Measurements from ENCODE around the gene CPB2.

DNA sequence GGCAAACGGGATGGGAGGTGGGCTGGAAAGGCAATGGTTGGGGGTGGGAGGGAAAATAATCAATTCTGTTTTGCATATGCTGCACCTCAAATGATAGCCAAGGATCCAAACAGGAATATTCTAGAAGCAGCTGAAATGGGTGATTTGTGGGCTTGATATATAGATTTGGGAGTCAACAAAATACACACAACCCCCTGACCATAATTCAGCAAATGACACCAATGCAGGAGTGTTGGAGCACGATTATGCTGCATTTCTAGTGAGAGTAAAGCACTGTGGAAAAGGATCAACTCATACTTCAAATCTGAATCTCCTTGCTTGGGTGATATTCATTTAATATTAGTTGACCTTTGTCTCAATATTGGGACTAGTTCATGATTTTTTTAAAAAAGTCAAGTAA lies 41.1 kb upstream of the CPB2 start:
- TF ChIP-seq EZH2phosphoT487 (IDR thresholded peaks at IDR 0.05; ENCODE audit: borderline replicate concordance) (no peak), YY1 (IDR thresholded peaks at IDR 0.05; ENCODE audit: extremely low read depth, insufficient replicate concordance, low read depth, low read length) (no peak), POLR2AphosphoS5 (IDR thresholded peaks at IDR 0.05; ENCODE audit: low read depth, low read length) (no peak), SP1 (IDR thresholded peaks at IDR 0.05; ENCODE audit: low read depth) (no peak), EGR1 (IDR thresholded peaks at IDR 0.05; ENCODE audit: low read depth) (no peak)
- TF ChIP-seq, protein P1, sequence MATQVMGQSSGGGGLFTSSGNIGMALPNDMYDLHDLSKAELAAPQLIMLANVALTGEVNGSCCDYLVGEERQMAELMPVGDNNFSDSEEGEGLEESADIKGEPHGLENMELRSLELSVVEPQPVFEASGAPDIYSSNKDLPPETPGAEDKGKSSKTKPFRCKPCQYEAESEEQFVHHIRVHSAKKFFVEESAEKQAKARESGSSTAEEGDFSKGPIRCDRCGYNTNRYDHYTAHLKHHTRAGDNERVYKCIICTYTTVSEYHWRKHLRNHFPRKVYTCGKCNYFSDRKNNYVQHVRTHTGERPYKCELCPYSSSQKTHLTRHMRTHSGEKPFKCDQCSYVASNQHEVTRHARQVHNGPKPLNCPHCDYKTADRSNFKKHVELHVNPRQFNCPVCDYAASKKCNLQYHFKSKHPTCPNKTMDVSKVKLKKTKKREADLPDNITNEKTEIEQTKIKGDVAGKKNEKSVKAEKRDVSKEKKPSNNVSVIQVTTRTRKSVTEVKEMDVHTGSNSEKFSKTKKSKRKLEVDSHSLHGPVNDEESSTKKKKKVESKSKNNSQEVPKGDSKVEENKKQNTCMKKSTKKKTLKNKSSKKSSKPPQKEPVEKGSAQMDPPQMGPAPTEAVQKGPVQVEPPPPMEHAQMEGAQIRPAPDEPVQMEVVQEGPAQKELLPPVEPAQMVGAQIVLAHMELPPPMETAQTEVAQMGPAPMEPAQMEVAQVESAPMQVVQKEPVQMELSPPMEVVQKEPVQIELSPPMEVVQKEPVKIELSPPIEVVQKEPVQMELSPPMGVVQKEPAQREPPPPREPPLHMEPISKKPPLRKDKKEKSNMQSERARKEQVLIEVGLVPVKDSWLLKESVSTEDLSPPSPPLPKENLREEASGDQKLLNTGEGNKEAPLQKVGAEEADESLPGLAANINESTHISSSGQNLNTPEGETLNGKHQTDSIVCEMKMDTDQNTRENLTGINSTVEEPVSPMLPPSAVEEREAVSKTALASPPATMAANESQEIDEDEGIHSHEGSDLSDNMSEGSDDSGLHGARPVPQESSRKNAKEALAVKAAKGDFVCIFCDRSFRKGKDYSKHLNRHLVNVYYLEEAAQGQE (IDR thresholded peaks at IDR 0.05; ENCODE audit: low read depth) = no peak
- TF ChIP-seq, protein P2, sequence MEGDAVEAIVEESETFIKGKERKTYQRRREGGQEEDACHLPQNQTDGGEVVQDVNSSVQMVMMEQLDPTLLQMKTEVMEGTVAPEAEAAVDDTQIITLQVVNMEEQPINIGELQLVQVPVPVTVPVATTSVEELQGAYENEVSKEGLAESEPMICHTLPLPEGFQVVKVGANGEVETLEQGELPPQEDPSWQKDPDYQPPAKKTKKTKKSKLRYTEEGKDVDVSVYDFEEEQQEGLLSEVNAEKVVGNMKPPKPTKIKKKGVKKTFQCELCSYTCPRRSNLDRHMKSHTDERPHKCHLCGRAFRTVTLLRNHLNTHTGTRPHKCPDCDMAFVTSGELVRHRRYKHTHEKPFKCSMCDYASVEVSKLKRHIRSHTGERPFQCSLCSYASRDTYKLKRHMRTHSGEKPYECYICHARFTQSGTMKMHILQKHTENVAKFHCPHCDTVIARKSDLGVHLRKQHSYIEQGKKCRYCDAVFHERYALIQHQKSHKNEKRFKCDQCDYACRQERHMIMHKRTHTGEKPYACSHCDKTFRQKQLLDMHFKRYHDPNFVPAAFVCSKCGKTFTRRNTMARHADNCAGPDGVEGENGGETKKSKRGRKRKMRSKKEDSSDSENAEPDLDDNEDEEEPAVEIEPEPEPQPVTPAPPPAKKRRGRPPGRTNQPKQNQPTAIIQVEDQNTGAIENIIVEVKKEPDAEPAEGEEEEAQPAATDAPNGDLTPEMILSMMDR (IDR thresholded peaks at IDR 0.05 in 2 of 3, conservative IDR thresholded peaks at IDR 0.05 in 1 of 3; ENCODE audit: borderline replicate concordance in 1 of 3, insufficient read depth in 1 of 3, low read depth in 2 of 3, low read length in 2 of 3) = no peak

All from HCT116 (cell line).